Lower leg skin (tissue), 3 donors: ENCODE results near the gene PCDHGA1.

Experiments used
- CTCF ChIP-seq, 3 donors: fragments of 450-650 bp; IDR thresholded peaks; one replicate each; pipeline ENCODE4 v1.5.1; 2016; ENCODE audit warnings: antibody characterized with exemption in 3 of 3, mild to moderate bottlenecking in 3 of 3, moderate library complexity in 2 of 3
- POLR2A ChIP-seq, 2 donors: fragments of 450-650 bp; IDR thresholded peaks; one replicate each; pipeline ENCODE4 v1.6.1; 2016 to 2017; ENCODE audit warnings: antibody characterized with exemption in 2 of 2, mild to moderate bottlenecking in 1 of 2, moderate library complexity in 1 of 2

- no peak for TF ChIP-seq POLR2A (IDR thresholded peaks at IDR 0.05)
- no peak for TF ChIP-seq CTCF (IDR thresholded peaks at IDR 0.05)
Measured at GRCh38 chr5:141475625-141476131, 145.4 kb downstream of the PCDHGA1 start, which contains the start of gene PCDHGC3.
